NCI-H69 (cell line): ENCODE results near the gene MAPK6.
A peak's percentile ranks its signal among the peaks of the same experiment; 100 is the strongest.

ENCODE experiments used
- DNase-seq: peaks from one replicate; lab custom pipeline; 2025; lab: John Stamatoyannopoulos, UW

The MAPK6 gene

GRCh38 chr15:52102463-52102862 is 83.4 kb downstream of the MAPK6 start:
- DNase-seq = no peak

DNA sequence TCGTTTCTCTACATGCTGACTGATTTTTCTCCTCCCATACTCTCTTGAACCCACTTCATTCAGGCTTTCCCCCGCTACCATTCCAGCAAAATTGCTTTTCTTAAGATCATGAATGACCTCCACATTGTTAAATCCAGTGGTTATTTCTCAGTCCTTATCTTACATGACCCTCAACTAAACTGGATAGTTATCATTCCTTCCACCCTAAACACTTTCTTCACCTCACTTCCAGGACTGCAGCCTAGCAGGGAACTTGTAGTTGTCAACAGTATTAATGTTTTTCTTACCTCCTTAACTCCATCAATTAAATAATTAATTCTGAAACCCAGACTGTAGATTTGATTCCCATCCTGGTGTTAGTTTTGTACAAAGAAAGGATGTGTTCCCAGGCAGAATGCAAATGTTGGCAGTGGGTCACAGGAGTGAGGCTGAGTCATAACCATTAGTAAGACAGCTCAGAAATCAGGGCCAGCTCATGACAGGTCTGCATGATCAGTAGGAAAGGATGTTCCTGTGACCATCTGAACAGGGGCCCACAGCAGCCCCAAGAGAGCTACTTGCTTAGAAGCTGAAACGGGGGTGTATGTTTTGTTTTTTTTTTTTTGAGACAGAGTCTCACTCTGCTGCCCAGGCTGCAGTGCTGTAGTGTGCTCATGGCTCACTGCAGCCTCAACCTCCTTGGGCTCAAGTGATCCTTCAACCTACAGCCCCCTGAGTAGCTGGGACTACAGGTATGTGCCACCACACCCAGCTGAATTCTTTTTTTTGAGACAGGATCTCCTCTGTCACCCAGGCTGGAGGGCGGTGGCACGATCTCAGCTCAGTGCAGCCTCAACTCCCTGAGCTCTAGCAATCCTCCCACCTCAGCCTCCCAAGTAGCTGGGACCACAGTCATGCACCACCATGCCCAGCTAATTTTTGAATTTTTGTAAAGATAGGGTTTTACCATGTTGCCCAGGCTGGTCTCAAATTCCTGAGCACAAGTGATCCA is 84.5 kb downstream of the MAPK6 start:
- DNase-seq = peak; percentile 45

DNA sequence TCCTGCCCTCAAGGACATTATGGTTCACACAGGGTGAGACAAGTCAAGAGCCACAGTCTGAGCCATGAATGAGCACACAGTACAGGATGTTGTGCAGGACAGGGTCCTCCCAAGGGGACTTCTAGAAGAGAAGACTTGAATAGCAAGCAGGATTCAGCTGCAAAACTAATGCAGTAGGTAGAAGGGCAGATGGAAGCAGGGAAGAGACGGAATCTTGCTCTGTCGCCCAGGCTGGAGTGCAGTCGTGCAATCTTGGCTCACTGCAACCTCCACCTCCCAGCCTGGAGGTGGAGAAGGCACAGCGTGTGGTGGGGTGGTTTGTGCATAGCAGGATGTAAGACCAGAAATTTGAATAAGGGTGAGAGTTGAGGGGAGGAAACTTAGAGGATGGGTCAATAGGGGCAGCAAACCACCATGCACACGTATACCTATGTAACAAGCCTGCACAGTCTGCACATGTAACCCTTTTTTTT is 85.5 kb downstream of the MAPK6 start:
- DNase-seq = no peak

DNA sequence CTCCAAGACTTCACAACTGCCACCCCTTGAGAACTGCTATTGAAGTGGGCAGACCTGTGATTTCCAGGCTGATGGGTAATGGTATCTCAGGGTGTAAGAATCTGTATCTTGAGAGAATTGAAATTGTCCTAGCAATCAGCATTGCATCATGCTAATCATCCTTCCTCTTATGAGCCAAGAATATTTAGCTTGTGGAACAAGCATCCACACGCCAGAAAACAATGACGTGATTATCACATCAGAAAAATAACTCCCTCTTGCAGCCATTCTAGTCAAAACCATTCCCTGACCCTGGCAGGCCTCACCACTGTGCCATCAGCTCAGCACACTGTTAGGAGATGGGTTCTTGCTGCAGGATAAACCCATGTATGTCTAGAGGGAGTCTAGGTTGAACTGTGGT is 86.8 kb downstream of the MAPK6 start:
- DNase-seq = no peak

DNA sequence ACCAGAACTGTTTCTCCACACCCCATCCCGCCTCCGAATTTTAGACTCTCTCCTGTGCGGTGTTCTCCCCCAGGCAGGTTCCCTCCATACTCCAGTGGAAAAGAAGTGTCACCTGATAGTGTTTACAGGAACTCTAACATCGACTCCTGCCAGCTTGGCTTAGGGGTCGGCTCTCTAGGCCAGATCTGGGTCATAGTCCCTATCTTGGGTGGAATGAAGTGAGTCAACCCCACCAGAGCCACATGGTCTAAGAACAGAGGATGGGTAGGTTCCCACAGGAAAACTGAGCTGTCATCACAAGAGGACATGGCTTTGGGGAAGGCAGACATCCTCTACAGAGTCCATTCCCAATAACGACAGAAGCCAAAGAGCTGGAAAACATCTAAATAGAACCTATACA is 87.6 kb downstream of the MAPK6 start:
- no peak for DNase-seq

DNA sequence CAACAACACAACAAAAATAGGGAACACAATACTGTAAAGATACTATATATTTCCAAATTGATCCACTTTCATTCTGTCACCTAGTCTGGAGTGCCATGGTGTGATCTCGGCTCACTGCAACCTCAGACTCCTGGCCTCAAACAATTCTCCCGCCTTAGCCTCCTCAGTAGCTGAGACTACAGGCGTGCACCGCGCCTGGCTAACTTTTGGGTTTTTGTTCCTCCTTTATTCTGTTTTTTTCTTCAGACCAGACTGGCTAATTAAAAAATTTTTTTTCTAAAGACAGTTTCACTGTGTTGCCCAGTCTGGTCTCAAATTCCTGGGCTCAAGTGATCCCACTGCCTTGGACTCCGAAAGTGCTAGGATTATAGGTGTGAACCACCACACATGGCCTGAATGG is 88.2 kb downstream of the MAPK6 start:
- DNase-seq = no peak

DNA sequence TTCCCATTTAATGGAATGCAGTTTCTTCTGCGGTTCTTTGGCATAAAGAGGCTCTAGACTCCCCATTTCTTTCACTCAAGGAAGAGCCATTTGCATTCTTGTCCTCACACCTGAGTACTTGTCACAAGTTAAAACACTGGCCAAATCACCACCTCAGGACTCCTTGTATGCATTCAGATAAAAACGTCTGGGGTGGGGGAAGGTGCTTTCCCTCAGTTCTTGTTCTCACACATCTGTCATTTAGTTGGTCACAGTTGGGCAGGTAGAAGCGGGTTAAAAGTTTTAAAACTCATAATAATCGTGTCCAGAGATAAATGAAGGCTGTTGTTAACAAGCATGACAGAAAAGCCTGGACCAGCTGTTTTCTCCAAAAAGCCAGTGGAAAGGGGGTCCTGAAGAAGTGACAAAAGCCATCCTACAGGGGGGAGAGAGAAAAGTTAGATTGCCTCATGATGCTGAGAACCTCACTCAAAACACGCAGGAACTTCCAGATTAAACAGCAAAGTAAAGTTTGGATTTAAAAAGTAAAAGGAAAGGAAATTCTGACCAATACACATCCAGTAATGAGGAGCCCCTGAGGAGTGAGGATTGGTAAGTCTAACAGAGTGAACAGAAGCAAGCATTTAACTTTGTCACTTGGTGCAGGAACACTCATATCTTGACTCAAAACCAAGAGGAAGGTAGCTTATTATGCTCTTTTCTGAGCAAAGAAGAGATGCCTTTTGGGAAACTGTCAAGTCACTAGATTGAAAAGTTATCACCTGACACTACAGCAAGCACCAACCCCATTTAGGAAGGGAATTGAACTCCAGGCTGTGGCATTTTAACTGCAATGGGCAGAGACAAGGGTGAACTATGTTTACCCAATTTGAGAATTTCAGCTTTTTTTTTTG is 90.8 kb downstream of the MAPK6 start:
- no peak for DNase-seq

- DNase-seq = no peak
Measured at GRCh38 chr15:52111517-52112202, 92.6 kb downstream of the MAPK6 start.

GRCh38 chr15:52112203-52112750 is 93.3 kb downstream of the MAPK6 start:
- peak; percentile 82 for DNase-seq

DNA sequence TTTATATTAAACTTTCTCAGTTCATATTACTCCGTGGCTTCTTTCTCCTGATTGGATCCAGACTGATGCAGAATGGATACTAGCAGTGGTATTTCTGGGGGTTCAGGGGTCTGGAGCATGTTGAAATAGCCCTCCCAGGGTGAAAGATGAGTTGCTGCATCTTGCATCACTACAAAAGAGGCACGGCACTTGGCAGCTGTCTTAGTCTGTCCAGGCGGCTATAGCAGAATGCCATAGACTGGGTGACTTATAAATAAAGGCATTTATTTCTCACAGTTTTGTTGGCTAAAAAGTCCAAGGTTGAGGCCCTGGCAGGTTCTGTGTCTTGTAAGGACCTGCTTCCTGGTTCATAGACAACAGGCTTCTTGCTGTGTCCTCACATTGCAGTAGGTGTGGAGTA is 94.2 kb downstream of the MAPK6 start:
- no peak for DNase-seq

- DNase-seq = no peak
Measured at GRCh38 chr15:52113708-52114107, 94.7 kb downstream of the MAPK6 start.

DNA sequence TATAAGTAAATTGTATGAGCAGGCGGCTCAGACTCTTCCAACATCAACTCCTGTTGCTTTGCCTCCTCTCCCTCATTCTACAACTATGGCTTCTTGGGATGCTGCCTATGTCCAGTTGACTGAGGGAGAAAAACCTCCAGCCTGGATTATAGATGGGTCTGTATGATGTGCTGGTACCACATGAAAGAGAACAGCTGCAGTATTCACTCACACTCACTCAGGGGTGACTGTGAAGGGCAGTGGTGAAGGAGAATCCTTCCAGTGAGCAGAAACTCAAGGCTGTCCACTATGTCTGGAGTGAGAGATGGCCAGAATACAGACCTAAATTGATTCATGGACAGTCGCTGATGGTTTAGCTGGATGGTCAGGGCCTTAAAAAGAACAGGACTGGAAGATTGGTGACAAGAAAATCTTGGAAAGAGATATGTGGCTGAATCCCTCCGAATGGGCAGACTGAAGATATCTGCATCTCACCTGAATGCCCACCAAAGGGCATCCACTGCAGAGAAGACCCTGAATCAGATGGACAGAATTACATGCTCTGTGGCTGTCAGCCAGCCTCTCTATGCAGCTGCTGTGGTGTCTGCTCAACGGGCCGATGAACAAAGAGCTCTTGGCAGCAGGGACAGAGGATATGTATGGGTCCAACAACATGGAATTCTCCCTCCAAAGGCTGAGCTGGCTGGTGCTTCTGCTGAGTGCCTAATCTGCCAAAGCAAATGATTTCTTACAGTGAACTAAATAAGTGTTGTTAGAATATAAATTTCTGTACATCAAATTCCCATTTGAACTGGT is 95.4 kb downstream of the MAPK6 start:
- DNase-seq = peak; percentile 13

DNA sequence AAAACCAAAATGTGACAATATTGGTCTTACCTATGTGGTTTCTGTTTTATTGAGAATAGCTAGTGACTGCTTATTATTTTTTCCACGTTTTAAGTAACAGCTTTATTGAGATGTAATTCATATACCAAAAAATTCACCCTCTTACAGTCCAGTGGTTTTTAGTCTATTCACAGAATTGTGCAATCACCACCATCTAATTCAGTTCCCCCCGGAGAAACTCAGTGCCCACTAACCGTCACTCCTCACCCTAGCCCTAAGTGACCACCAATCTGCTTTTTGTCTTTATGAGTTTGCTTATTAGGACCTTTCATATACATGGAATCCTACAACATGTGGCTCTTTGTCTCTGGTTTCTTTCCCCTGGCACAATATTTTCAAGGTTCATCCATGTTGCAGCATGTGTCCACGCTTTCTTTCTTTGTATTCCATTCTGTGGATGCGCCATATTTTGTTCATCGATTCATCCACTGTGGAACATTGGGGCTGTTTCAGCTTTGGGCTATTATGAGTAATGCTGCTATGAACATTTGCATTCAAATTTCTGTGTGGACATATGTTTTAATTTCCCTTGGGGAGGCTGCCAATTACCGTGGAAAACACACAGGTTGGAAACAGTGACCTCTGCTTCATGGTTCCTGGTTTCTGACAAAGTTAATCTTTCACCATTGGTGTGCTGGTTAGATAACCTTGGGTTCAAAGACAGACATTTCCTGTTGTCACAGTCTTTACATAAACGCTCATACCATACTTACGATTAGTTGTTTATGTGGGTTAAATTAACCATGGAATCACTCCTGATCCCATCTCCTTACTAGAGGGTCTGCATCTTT is 96.8 kb downstream of the MAPK6 start:
- peak; percentile 81 for DNase-seq
